ENCODE results near the gene BIRC7.
A peak's percentile ranks its signal among the peaks of the same experiment; 100 is the strongest.

BIRC7 gene

DNA sequence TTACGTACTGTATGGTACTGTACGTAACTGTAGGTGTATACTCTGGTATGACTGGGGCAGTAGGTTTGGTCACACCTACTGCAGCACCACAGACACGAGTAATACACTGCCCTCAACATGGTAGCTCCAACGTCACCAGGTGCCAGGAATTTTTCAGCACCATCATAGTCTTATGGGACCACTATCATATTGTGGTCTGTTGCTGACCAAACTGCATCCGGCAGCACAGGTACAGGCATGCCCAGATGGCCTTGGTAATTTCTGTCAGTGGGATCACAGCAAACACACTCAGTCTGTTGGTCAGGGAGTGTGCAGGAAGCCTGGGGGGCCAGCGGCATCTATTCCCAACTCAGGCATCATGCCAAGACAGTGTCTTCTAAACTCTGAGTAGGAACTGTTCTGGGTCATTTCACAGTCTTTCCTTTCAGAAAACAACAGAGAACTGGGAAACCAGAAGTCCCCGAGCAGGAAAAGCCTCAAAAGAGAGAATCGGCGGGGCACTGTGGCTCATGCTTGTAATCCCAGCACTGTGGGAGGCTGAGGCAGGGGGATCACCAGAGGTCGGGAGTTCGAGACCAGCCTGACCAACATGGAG is 25.6 kb upstream of the BIRC7 start:
- TF ChIP-seq, protein P1, sequence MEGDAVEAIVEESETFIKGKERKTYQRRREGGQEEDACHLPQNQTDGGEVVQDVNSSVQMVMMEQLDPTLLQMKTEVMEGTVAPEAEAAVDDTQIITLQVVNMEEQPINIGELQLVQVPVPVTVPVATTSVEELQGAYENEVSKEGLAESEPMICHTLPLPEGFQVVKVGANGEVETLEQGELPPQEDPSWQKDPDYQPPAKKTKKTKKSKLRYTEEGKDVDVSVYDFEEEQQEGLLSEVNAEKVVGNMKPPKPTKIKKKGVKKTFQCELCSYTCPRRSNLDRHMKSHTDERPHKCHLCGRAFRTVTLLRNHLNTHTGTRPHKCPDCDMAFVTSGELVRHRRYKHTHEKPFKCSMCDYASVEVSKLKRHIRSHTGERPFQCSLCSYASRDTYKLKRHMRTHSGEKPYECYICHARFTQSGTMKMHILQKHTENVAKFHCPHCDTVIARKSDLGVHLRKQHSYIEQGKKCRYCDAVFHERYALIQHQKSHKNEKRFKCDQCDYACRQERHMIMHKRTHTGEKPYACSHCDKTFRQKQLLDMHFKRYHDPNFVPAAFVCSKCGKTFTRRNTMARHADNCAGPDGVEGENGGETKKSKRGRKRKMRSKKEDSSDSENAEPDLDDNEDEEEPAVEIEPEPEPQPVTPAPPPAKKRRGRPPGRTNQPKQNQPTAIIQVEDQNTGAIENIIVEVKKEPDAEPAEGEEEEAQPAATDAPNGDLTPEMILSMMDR (IDR thresholded peaks at IDR 0.05) = no peak

GRCh38 chr20:63212393-63212730 is 23.3 kb upstream of the BIRC7 start:
- TF ChIP-seq, protein P1 (IDR thresholded peaks at IDR 0.05) = no peak

- TF ChIP-seq, protein P1 (IDR thresholded peaks at IDR 0.05) = no peak
Measured at GRCh38 chr20:63212792-63213191, 22.9 kb upstream of the BIRC7 start.

DNA sequence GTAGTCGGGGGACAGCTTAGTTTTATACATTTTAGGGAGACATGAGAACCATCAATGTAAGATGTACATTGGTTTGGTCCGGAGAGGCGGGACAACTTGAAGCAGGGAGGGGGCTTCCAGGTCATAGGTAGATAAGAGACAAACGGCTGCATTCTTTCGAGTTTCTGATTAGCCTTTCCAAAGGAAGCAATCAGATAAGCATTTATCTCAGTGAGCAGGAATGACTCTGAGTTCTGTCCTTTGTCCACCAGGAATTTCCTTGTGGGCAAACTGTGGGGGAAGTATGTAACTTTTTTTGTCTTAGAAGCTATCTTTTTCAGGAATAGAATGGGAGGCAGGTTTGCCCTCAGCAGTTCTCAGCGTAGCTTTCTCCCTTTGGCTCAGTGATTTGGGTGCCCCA is 21.2 kb upstream of the BIRC7 start:
- TF ChIP-seq, protein P1 (IDR thresholded peaks at IDR 0.05) = no peak

- TF ChIP-seq, protein P1 (IDR thresholded peaks at IDR 0.05) = peak; percentile 57
Measured at GRCh38 chr20:63215101-63216040, 20.3 kb upstream of the BIRC7 start.

- TF ChIP-seq, protein P1 (IDR thresholded peaks at IDR 0.05) = no peak
Measured at GRCh38 chr20:63216041-63216848, 19.5 kb upstream of the BIRC7 start, which contains the start of gene YTHDF1. TSS of gene YTHDF1 (minus strand) at chr20:63216131. CDS start at chr20:63215892, 239 bp downstream.

DNA sequence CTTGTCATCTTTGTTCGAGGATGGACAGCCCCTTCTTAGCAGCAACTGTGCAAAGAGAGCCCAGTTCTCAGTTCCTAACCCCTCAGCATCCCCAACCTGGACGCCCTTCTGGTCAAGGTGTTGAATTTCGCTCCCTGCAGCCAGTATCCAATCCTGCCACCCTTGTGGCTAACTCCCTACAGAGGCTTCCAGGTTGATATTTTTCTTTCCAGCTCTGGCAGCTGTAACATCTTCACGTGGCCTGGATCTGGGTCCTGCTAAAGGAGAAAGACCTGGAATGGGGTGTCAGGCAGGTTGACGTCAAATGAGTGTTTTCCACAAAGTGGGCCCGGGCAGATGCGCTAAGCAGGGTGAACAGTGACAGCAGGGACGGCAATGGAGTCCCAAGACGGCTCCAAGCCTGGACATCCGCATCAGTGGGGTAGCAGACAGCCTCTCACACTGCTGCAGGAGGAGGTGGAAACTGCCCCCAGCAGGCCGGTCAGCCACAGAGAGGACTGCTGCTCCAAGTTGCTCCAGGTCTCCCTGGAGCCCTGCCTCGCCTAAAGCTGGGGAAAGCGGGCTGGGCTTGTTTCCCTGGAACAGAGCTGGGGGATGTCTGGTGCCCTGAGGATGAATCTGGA is 18.7 kb upstream of the BIRC7 start:
- TF ChIP-seq, protein P1 (IDR thresholded peaks at IDR 0.05) = no peak
